Smooth muscle cell (in vitro differentiated cells): ENCODE measurements around the gene SF1. TPM values are rescaled to one million over a fixed set of nuclear protein-coding genes. Genes with fewer than 3 reads are reported as not detected.

Experiments used
- DNase-seq: peaks from one replicate; lab custom pipeline; 2025; ENCODE audit not compliant: unreplicated experiment; lab: John Stamatoyannopoulos, UW
- H2AFZ ChIP-seq: fragments of 200-600 bp; sonication (generic); 2 replicates; pipeline ENCODE4 v1.6.0; 2016; ENCODE audit warnings: antibody characterized with exemption, low read depth, mild to moderate bottlenecking
- H3F3A ChIP-seq: fragments of 200-600 bp; sonication (generic); 2 replicates; pipeline ENCODE4 v1.6.0; 2017; ENCODE audit warnings: antibody characterized with exemption, low read depth
- H3K27ac ChIP-seq: fragments of 200-600 bp; sonication (generic); 2 replicates; pipeline ENCODE4 v1.5.1; 2016; ENCODE audit warnings: low read depth, mild to moderate bottlenecking
- H3K27me3 ChIP-seq: fragments of 200-600 bp; sonication (generic); 2 replicates; pipeline ENCODE4 v1.6.1; 2016; ENCODE audit warnings: low read depth, mild to moderate bottlenecking
- H3K36me3 ChIP-seq: fragments of 200-600 bp; sonication (generic); 2 replicates; pipeline ENCODE4 v1.5.1; 2016; ENCODE audit warnings: low read depth
- H3K4me1 ChIP-seq: fragments of 200-600 bp; sonication (generic); 2 replicates; pipeline ENCODE4 v1.5.1; 2016; ENCODE audit warnings: low read depth
- H3K4me2 ChIP-seq: fragments of 200-600 bp; sonication (generic); 2 replicates; pipeline ENCODE4 v1.6.0; 2016; ENCODE audit warnings: mild to moderate bottlenecking
- H3K4me3 ChIP-seq: fragments of 200-600 bp; sonication (generic); 2 replicates; pipeline ENCODE4 v1.5.1; 2016; ENCODE audit warnings: mild to moderate bottlenecking
- H3K79me2 ChIP-seq: fragments of 200-600 bp; sonication (generic); 2 replicates; pipeline ENCODE4 v1.6.0; 2016; ENCODE audit warnings: low read depth, mild to moderate bottlenecking
- H3K9ac ChIP-seq: fragments of 200-600 bp; sonication (generic); 2 replicates; pipeline ENCODE4 v1.6.0; 2016; ENCODE audit warnings: low read depth
- H3K9me3 ChIP-seq: fragments of 200-600 bp; sonication (generic); replicated peaks from 2 replicates; pipeline ENCODE4 v1.5.1; 2016; ENCODE audit warnings: low read depth
- H4K20me1 ChIP-seq: fragments of 200-600 bp; sonication (generic); 2 replicates; pipeline ENCODE4 v1.6.0; 2016; ENCODE audit warnings: low read depth
- WGBS: methylation state at CpG from one replicate; pipeline ENCODE4 v1.1.7; 2016; ENCODE audit warnings: low lambda C conversion rate; 5-methylcytosine and 5-hydroxymethylcytosine counted together
- polyA plus RNA-seq: library from polyadenylated mRNA; unstranded; fragments of >200 nt; fragmentation: Nextera tagmentation; extraction: Ambion mirVana; gene quantifications from 2 replicates; pipeline ENCODE4 v1.2.1, GENCODE V29; 2016
- total RNA-seq: library from RNA; depleted of rRNA; stranded (reverse); fragments of >200 nt; gene quantifications from 2 replicates; pipeline ENCODE4 v1.2.3, GENCODE V29; 2014
- TF ChIP-seq, protein P1 (sequence below): fragments of 200-600 bp; sonication (generic); IDR thresholded peaks from 2 replicates; pipeline ENCODE4 v1.5.1; 2017; ENCODE audit warnings: borderline replicate concordance, mild to moderate bottlenecking, antibody characterized with exemption; ENCODE audit not compliant: insufficient read depth, poor library complexity, severe bottlenecking

SF1 gene
- total and polyA plus RNA-seq, 2 experiments from 2014 or later = 84.2 to 115 TPM

- Histone ChIP-seq H3K9me3 (no peaks in the 10 kb centered on the region), H4K20me1 (no peaks in the 10 kb centered on the region), H3F3A (peaks cover 7% of the 10 kb centered on the region), H3K4me2 (no peak overlapping the region), H3K27ac (no peak overlapping the region), H3K79me2 (no peaks in the 10 kb centered on the region), H2AFZ (no peak overlapping the region), H3K4me1 (peaks cover 12% of the 10 kb centered on the region), H3K9ac (no peak overlapping the region), H3K4me3 (no peak overlapping the region), H3K27me3 (no peaks in the 10 kb centered on the region), H3K36me3 (no peaks in the 10 kb centered on the region)
- WGBS = 94% methylated on average over 14 of the region's 14 CpGs
- DNase-seq = no peak
- TF ChIP-seq, protein P1, sequence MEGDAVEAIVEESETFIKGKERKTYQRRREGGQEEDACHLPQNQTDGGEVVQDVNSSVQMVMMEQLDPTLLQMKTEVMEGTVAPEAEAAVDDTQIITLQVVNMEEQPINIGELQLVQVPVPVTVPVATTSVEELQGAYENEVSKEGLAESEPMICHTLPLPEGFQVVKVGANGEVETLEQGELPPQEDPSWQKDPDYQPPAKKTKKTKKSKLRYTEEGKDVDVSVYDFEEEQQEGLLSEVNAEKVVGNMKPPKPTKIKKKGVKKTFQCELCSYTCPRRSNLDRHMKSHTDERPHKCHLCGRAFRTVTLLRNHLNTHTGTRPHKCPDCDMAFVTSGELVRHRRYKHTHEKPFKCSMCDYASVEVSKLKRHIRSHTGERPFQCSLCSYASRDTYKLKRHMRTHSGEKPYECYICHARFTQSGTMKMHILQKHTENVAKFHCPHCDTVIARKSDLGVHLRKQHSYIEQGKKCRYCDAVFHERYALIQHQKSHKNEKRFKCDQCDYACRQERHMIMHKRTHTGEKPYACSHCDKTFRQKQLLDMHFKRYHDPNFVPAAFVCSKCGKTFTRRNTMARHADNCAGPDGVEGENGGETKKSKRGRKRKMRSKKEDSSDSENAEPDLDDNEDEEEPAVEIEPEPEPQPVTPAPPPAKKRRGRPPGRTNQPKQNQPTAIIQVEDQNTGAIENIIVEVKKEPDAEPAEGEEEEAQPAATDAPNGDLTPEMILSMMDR = no peak
Measured at GRCh38 chr11:64799623-64800302, 21.4 kb upstream of the SF1 start.

GRCh38 chr11:64799256-64799622 lies 20.9 kb upstream of the SF1 start:
- no peaks in the 10 kb centered on the region for H3K79me2 ChIP-seq
- H3F3A ChIP-seq = peaks cover 5% of the 10 kb centered on the region
- H3K4me1 ChIP-seq = peaks cover 12% of the 10 kb centered on the region
- H3K9me3 ChIP-seq = no peaks in the 10 kb centered on the region
- H2AFZ ChIP-seq = no peak overlapping the region
- WGBS = 95% methylated on average over 7 of the region's 7 CpGs
- H3K4me3 ChIP-seq = no peak overlapping the region
- H3K36me3 ChIP-seq = no peaks in the 10 kb centered on the region
- H3K9ac ChIP-seq = no peak overlapping the region
- TF ChIP-seq, protein P1 = no peak
- H3K4me2 ChIP-seq = no peak overlapping the region
- H3K27ac ChIP-seq = no peak overlapping the region
- H4K20me1 ChIP-seq = no peaks in the 10 kb centered on the region
- H3K27me3 ChIP-seq = no peaks in the 10 kb centered on the region
- DNase-seq = no peak

- no peak for DNase-seq
- Histone ChIP-seq H3F3A (no peaks in the 10 kb centered on the region), H3K4me2 (no peak overlapping the region), H3K9me3 (no peaks in the 10 kb centered on the region), H4K20me1 (no peaks in the 10 kb centered on the region), H3K79me2 (no peaks in the 10 kb centered on the region), H3K9ac (no peak overlapping the region), H3K4me3 (no peak overlapping the region), H3K27me3 (no peaks in the 10 kb centered on the region), H3K36me3 (no peaks in the 10 kb centered on the region), H3K4me1 (no peaks in the 10 kb centered on the region), H2AFZ (no peak overlapping the region), H3K27ac (no peak overlapping the region)
- TF ChIP-seq, protein P1 = no peak
- 95% methylated on average over 19 of the region's 19 CpGs for WGBS
Measured at GRCh38 chr11:64796757-64797541, 18.6 kb upstream of the SF1 start.
